Islet precursor cell (in vitro differentiated cells): ENCODE results near the gene TROAP.

Experiments
- DNase-seq: peaks from one replicate; pipeline ENCODE4 v3.0.0-alpha.2; 2018

TROAP gene

DNA sequence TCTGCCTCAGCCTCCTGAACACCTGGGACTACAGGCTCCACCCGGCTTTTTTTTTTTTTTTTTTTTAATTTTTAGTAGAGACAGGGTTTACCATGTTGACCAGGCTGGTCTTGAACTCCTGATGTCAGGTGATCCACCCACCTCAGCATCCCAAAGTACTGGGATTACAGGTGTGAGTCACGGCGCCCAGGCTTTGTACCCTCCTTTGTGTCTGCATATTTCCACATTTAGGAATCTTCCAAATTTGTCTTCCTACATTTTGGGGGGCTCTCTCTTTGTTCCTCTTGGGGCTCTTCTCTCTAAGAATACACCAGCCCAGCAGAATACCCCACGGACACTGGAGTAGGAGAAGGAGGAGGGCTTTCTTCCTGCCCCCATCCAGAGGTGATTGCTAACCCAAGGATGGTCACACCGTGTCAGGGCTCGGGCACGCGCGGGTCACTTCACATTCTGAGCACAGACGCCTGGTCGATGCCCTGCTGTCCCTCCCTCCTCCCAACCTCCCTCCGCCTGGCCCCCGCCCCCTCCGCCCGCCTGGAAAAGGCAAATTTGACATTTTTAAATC, 21.5 kb downstream of the TROAP start:
- no peak for DNase-seq

DNA sequence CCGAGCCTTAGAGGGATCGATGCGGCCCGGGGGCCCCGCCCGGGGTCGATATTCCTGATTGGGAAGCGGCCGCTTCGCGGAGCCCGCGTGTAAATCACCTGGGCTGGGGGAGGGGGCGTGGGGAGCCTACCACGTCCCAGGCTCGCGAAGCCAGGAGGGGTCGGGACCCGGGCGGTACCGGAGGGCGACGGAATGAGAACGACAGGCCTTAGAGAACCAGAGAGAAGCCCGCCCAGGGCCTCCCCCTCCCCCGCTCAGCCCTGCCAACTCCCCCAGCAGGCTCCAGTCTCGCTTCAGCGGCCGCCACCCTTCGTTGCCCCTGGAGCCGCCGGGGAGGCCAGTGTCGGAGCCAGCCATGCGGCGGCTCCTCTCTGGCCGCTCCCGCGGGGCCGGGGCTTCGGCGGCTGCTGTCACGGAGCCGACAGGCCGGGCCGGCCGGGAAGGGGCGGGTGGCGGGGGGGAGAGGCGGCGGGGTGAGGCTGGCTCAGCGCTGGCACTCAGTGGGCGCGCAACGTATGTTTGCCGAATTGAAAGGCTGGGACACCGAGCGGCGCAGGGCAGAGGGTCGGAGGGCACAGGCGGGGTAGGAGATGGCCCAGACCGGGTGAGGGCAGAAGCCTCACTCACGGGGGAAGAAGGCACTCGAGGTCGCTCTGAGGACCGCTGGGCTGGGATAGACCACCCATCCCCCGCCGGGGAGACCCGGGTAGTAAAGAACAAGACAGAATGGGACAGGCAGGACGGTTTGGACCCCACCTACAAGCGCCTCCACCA, 22.2 kb downstream of the TROAP start:
- DNase-seq, result peak; percentile 81

DNA sequence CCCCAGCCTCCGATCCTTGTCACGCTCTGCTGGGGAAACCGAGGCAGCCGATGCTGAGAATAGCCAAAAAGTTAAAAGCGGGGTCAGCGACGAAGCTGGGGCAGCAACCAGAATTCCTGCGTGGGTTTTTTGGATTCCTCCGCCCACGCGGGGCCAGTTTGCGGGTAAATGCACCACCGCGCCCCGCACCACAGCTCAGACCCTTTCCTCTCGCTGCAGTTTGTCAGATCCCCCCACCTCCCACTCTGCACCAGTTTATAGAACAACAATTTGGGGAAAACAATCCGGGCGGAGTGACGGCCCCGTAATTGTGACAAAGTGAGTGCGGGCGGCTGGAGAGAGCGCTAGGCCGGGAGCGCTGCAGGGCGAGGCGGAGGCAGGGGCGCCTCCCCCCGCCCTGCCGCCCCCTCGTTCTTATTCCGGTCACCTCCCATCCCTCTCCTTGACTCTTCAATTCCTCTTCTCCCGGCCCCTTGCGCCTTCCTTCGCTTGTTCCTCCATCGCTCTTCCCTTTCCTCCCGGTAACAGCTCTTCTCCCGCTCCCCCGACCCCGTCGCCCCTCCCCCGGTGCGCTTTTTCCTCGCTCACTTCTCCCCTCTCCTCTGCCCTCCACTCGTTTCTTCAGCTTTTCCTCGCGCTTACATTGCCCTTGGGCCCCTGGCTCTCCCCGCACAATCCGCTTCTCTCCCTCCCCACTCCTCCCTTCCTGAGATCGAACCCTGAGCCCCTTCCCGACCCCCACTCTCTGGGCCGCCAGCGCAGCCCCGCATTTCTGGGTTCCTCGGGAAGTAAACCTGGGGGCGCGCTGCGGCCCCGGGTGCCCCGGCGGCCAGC, 23.0 kb downstream of the TROAP start:
- no peak for DNase-seq

DNA sequence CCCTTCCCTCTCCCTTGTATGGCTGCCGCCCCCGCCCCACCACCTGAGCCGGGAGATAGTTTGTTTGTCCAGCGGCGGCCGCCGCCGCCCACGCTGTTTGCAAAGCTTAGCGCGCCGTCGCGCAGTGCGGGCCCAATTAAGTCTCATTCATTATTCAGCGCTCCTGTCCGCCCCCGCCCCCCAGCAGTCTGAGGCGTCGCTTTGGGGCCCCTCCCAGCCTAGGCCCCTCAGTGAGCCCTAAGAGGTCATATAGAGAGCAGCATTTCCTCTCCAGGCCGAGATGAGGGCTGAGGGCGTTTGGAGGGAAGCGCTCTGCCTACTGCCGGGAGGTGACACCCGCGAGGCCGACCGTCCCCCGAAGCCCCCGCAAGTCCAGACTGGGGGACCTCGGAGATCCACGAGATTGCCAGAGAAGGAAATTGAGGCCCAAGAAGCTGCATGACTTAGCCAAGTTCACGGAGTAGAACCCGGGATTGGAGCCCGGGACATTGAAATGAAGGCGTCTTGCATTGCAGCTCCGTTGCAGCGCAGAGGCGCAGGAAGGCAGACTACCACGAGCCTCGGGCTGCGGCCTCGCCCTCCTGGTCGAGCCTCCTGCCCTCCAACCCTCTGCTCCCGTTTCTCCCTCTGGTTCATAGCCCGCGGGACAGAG, 23.7 kb downstream of the TROAP start, which contains the start of gene DNAJC22:
DNAJC22 (plus strand) TSS at position 230 of the 652 bp plus-strand sequence. CDS start 1,985 bp downstream, outside the sequence.
- DNase-seq, result peak; percentile 79

DNA sequence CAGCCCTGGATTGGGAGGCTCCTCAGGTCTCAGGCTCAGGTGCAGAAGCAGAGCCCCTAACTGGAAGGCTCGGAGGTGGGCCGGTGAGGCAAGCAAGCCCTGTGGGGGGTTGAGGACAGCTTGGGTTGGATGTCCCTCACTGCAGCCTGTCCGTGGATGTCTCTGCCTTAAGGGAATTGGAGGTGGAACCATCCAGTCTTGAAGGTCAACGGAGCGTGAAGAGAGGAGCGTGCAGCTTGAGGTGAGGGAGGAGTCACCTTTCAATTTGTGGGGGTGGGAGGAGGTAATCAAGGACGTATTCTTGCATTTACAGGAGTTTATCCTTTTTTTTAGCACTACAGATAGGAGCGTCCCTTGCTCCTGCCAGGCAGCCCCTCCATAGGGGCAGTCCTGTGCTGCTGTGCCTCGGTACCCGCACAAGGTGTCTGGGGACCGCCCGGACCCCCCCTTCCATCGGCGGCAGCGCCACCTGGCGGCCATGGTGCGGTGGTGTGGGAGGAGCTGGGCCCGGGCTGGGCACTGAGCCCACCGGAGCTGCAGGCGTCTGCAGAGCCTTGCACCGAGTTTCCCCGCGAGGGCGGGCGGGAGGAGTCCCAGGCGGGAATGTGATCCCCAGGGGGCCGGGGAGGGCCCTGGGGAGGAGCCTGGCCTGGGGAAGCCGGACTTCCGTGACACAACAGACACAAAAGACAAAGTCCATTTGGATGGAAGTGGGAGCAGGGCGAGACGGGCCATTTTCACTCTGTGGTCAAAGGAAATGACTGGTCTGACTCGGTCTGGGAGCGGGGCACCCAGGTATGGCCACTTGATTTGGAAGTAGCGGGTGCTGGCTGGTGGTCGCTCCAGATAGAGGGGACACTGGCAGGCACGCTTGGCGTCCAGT, 24.5 kb downstream of the TROAP start:
- peak; percentile 93 for DNase-seq

DNA sequence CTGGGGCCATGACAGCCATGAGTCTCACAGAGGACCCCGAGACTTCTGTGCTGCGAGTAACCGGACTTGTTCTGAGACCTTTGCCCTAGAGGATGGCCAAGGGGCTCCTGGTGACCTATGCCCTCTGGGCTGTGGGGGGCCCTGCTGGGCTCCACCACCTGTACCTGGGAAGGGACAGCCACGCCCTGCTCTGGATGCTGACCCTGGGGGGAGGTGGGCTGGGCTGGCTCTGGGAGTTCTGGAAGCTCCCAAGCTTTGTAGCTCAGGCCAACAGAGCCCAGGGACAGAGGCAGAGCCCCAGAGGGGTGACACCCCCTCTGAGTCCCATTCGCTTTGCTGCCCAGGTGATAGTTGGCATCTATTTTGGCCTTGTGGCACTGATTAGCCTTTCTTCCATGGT, 25.7 kb downstream of the TROAP start:
- DNase-seq, result no peak

DNA sequence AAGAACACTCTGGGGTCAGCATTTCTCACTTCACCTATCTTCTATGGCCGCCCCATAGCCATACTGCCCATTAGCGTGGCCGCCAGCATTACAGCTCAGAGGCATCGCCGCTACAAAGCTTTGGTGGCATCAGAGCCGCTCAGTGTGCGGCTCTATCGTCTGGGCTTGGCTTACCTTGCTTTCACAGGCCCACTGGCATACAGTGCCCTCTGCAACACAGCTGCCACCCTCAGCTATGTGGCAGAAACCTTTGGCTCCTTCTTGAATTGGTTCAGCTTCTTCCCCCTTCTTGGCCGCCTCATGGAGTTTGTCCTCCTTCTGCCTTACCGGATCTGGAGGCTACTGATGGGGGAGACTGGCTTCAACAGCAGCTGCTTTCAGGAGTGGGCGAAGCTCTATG, 26.2 kb downstream of the TROAP start:
- no peak for DNase-seq

DNA sequence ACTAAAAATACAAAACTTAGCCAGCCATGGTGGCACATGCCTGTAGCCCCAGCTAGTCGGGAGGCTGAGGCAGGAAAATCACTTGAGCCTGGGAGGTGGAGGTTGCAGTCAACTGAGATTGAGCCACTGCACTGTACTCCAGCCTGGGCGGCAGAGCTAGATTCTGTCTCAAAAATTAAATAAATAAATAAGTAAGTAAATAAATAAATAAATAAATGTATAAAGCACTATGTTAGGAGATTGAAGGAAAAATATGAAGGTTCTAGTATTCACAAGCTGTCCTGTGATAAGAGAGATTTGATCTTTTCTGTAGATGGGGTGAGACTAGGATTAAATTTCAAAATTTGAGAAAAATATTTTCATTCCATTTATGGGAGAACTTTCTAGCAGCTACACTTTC, 29.3 kb downstream of the TROAP start:
- DNase-seq, result no peak

DNA sequence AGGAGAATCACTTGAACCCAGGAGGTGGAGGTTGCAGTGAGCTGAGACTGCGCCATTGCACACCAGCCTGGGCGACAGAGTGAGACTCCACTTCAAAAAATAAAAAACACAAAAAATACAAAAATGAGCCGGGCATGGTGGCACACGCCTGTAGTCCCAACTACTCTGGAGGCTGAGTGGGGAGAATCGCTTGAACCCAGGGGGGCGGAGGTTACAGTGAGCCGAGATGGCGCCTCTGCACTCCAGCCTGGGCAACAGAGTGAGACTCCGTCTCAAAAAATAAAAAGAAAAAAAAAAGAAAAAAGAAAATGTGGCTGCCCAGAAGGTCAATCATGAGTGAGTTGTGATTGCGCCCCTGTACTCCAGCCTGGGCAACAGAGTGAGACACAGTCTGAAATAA, 32.9 kb downstream of the TROAP start:
- DNase-seq, result no peak

DNA sequence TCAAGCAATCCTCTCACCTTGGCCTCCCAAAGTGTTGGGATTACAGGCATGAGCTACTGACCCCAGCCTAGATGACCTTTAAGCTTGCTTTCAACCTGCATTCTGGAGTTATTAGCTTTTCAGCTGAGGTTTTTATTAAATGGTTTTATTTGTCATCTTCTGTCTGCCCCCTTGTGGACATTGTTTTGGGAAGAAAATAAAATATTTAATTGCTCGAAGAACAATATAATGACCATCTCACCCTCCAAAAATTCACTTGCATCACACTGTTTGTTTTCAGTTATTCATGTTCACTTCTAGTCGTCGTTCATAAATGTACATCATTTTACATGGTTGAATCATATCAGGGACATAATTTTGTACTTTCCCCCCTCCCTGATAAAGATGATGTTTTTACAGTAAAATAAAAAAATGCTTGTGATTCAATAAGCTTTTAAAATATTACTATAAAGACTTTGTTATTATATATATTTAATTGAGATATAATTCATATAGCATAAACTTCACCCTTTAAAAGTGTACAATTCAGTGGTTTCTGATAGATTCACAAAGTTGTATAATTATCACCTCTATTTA, 34.1 kb downstream of the TROAP start:
- DNase-seq, result no peak

DNA sequence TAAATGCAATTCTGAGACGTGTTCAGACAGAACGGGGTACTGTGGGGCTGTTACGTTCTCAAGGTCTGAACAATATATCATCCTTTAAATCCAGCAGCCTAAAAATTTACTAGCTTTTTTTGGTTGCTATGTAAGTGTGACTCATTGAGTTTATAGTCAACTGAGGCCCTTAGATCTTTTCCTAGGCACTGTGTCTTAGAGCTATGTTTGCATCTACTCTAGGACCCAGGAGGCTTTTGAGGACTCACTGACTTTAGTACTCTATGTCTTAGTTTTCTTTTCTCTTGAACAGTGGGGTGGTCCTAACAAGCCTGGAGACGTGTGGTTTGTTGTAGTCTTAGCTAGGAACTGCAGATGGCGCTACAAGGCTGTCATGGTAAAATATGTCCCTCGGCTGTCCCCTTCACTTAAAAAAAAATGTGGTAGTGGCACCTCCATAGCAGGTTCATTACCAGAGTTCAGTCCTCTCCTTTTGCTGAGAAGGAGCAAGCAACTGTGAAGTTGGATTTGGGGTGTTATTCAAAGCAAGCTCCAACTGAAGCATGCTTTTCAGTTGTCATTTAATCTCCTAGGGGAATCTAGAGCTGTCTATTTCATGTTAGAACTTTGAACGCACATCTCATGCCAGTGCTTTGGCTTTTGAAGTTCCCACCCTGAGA, 35.6 kb downstream of the TROAP start:
- peak; percentile 81 for DNase-seq

DNA sequence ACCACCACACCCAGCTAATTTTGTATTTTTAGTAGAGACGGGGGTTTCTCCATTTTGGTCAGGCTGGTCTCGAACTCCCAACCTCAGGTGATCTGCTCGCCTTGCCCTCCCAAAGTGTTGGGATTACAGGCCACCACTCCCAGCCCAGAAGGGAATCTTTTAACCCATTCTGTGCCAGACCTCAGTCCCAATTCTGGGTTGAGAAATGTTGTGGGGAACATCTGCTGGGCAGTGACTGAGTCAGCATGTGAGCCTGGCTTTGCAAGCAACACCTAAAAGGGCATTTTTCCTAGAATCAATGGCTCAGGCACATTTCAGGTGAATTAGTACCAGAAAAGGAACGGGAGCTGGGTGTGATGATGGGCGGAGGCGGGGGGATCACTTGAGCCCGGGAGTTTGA, 36.6 kb downstream of the TROAP start:
- DNase-seq, result no peak

DNA sequence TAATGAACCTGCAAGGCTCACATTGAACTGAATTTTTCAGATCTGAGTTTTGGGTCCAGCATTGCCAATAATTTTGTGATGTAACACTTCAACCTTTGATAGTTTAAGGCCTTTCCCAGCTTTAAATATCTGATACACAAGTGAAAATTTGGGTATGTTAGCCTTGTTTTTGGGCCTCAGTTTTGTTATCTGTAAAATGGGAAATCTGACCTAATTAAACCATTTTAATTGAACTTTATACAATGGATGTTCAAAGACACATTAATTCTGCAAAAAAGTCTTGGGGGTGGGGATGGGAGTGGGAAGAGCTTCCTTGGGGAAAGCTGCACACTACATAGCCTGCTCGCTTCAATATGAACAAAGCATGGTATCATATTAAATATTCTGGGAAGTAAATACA, 39.0 kb downstream of the TROAP start:
- DNase-seq, result no peak

DNA sequence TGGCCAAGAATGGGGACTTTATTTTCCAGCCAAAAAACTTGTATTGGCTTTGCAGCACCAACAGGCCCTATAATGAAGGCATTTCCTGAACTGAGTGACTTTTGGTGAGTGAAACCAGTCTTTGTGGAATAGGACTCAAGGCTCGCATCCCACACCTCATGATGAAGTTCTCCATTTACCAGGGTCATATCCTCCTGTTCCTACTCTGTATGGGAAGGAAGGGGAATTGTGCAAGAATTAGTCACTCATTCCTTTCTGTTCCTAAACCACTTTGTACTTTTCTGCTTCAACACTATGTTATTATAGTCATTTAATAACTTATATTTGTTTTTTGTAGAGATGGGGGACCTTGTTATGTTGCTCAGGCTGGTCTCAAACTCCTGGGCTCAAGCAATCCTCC, 41.9 kb downstream of the TROAP start:
- no peak for DNase-seq

DNA sequence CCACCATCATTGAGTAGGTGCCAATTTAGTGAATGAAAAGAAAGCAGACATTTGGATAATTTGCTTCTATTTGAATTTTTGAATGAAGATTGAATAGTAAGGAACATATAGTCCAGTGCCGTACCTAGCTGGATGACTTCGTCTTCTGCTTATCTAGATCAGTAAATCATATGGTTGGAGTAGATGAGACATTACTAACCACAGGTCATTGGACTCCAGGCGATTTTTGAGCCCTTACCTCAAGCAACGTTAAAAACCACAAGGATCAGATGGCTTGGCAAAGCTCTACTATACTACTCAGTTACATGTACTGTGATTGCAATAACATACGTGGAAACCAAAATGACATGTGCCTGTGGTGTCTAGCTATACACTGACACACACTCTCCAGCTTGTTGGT, 42.5 kb downstream of the TROAP start:
- DNase-seq, result no peak

DNA sequence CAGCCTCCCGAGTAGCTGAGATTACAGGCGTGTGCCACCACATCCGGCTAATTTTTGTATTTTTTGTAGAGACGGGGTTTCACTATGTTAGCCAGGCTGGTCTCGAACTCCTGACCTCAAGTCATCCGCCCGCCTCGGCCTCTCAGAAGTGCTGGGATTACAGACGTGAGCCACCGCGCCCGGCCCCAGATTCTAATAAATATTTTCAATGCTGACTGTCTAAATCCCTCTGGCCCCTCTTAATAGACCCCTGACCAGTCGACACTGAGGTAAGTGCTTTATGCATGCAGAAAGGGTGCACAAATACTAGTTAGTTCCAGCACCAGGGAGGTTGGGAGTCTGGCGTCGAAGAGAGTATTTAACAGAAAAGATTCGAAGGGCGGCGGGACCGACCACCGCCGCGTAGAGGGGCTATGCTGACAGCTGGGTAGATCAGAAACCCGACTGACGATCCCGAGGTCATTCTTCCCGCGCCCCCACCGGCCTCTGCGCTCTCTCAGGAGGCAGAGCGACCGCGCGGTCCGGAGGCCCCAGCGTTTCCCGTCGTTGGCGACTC, 43.1 kb downstream of the TROAP start:
- DNase-seq, result no peak

DNA sequence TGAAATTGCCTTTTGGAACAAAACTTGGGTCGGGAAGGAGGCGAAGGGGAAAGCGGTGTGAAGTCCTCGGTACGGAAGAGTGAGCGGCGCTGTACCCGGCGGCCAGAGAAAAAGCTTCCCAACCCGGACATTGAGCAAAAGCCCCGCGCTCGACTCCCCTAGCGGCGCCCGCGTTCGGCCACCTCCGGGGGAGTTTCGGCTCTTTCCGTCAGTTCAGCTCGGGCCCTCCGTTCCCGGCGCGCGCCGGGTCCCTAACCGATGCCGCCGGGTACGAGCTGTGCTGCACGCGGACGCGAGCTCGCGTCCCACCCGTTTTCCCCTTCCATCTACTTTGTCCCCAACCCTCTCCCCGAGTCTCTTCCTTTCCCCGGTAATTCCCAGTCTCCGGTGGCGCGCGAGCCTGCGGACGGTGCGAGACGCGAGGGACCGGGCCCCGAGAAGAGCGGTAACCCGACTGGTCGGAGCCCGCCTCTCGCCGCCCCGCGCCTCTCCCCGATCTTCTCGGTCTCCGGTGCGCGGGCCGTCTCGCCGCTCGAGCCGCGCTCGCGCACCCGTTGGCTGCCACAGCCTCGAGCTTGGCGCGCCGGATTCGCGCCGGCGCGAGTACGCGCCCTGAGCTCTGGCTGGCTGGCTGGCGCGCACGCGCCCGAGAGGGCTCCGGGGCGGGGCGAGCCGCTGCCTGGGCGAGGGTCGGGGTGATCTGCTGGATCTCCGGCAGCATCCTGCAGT, 43.8 kb downstream of the TROAP start:
- peak; percentile 100 for DNase-seq

DNA sequence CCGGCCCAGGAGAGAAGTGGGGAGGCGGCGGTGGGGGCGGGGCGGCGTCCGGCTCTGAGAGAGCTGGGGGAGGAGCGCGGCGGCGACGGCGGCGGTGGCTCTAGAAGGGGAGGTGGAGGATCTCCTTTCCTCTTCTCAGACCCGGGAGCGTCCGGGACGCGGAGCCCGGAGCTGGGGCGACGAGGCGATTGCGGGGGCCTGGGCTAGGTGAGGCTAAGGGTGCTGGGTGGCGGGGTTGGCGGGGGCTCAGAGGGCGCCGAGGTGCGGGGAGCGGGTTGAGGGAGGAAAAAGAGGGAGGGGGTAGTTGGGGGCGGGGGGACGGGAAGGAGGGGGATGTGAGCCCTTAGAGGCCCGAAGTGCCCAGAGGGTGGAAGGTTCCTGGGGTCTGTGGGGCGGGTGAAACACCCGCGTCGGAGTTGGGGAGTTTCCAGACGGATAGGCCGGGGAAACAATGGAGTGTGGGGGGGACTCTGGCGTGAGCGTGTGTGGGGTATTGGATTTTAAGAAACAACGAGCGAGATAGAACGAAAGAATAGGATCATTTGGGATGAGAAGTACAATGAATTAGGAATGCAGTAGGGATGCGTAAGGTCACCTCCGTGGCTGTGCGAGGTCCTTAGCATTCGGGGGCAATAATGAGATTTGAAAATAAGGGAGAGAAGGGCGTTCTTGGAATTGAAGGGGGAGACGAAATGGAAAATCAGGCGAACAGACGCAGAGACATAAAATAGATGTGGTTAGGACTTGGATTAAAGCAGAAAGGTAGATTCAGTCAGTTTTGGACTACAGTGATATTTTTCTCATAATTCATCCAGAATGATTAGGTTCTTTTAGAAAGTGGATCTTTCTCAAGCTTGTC, 44.6 kb downstream of the TROAP start, which contains the start of gene SPATS2:
SPATS2 (plus strand) TSS at position 82 of the 859 bp plus-strand sequence. CDS start 93,551 bp downstream, outside the sequence.
- DNase-seq, result no peak

DNA sequence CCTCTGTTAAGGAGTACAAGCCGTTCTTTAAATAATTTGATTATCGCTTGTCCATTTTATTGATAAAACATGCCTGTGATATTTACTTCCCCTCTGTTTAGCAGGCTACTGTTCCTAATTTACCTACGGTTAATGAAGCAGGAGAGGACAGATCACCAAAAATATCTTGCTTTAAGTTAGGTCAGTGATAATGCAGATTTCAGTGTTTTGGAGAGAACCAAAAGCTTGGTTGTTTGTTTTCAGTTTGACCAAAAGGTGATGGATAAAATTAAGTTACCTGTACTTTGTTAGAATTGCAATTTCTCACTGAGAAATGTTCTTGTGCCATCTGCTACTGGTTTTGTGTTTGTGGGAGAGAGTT, 45.2 kb downstream of the TROAP start:
- DNase-seq, result no peak
